H9 (cell line): ENCODE results near the gene ASL. TPM values are rescaled to one million over a fixed set of nuclear protein-coding genes. Genes with fewer than 3 reads are reported as not detected.

Experiments
- DNase-seq: peaks from one replicate; pipeline ENCODE4 v3.0.0-alpha.2; 2017
- H2AFZ ChIP-seq: one replicate; pipeline ENCODE4 v1.6.1; 2013; ENCODE audit warnings: mild to moderate bottlenecking, low read length, control low read depth, moderate library complexity
- H2AK5ac ChIP-seq: 2 replicates; pipeline ENCODE4 v1.6.1; 2013; ENCODE audit warnings: low read length, control low read depth, mixed read lengths; ENCODE audit not compliant: insufficient read length
- H2BK120ac ChIP-seq: one replicate; pipeline ENCODE4 v1.6.1; 2013; ENCODE audit warnings: low read depth, mild to moderate bottlenecking, low read length, control low read depth, inconsistent platforms; ENCODE audit not compliant: poor library complexity, severe bottlenecking
- H2BK12ac ChIP-seq: 2 replicates; pipeline ENCODE4 v1.6.1; 2013; ENCODE audit warnings: low read length, control low read depth, mixed read lengths, low read depth; ENCODE audit not compliant: insufficient read length
- H2BK15ac ChIP-seq: 2 replicates; pipeline ENCODE4 v1.6.1; 2013; ENCODE audit warnings: low read depth, low read length, control low read depth
- H2BK20ac ChIP-seq: one replicate; pipeline ENCODE4 v1.6.1; 2013; ENCODE audit warnings: low read depth, mild to moderate bottlenecking, low read length, control low read depth, inconsistent platforms; ENCODE audit not compliant: poor library complexity, severe bottlenecking
- H2BK5ac ChIP-seq: 2 replicates; pipeline ENCODE4 v1.6.1; 2013; ENCODE audit warnings: low read length, control low read depth, mixed read lengths; ENCODE audit not compliant: insufficient read length
- H3K14ac ChIP-seq: 2 replicates; pipeline ENCODE4 v1.6.1; 2013; ENCODE audit warnings: low read length, control low read depth; ENCODE audit not compliant: insufficient read depth
- H3K18ac ChIP-seq: 2 replicates; pipeline ENCODE4 v1.6.1; 2013; ENCODE audit warnings: low read depth, mild to moderate bottlenecking, mixed read lengths, low read length, control low read depth; ENCODE audit not compliant: insufficient read length
- H3K23ac ChIP-seq: 2 replicates; pipeline ENCODE4 v1.6.1; 2013; ENCODE audit warnings: low read length, control low read depth, mixed read lengths, low read depth; ENCODE audit not compliant: insufficient read length
- H3K23me2 ChIP-seq: 2 replicates; pipeline ENCODE4 v1.6.1; 2013; ENCODE audit warnings: low read depth, mild to moderate bottlenecking, mixed read lengths, low read length, control low read depth; ENCODE audit not compliant: insufficient read length, poor library complexity, severe bottlenecking
- H3K27ac ChIP-seq: 2 replicates; pipeline ENCODE4 v1.5.1; 2013; ENCODE audit warnings: low read length, control low read depth, mixed read lengths, low read depth; ENCODE audit not compliant: insufficient read length
- H3K27me3 ChIP-seq: 2 replicates; pipeline ENCODE4 v1.6.1; 2013; ENCODE audit warnings: low read length, control low read depth, inconsistent platforms; ENCODE audit not compliant: insufficient read depth
- H3K4ac ChIP-seq: 2 replicates; pipeline ENCODE4 v1.6.1; 2013; ENCODE audit warnings: low read depth, mild to moderate bottlenecking, control low read depth, inconsistent platforms, low read length, moderate library complexity
- H3K4me1 ChIP-seq: 2 replicates; pipeline ENCODE4 v1.6.1; 2013; ENCODE audit warnings: low read length, control low read depth, inconsistent platforms; ENCODE audit not compliant: insufficient read depth
- H3K4me2 ChIP-seq: 2 replicates; pipeline ENCODE4 v1.6.1; 2013; ENCODE audit warnings: low read length, control low read depth, mixed read lengths; ENCODE audit not compliant: insufficient read length, insufficient read depth
- H3K56ac ChIP-seq: 2 replicates; pipeline ENCODE4 v1.6.1; 2013; ENCODE audit warnings: low read depth, mild to moderate bottlenecking, mixed read lengths, low read length, control low read depth; ENCODE audit not compliant: insufficient read length
- H3K79me1 ChIP-seq: 2 replicates; pipeline ENCODE4 v1.6.1; 2013; ENCODE audit warnings: low read depth, mild to moderate bottlenecking, moderate library complexity, low read length, control low read depth, inconsistent platforms; ENCODE audit not compliant: insufficient read depth, poor library complexity, severe bottlenecking
- H3K79me2 ChIP-seq: 2 replicates; pipeline ENCODE4 v1.6.1; 2013; ENCODE audit warnings: low read length, control low read depth, inconsistent platforms; ENCODE audit not compliant: insufficient read depth
- H3K9ac ChIP-seq: 2 replicates; pipeline ENCODE4 v1.6.1; 2013; ENCODE audit warnings: low read length, control low read depth, mixed read lengths; ENCODE audit not compliant: insufficient read length; ENCODE audit errors: extremely low read depth
- H3K9me3 ChIP-seq: one replicate; pipeline ENCODE4 v1.6.1; 2013; ENCODE audit warnings: low read depth, low read length, inconsistent platforms; ENCODE audit not compliant: control insufficient read depth
- H3T11ph ChIP-seq: one replicate; pipeline ENCODE4 v1.6.1; 2013; ENCODE audit warnings: mild to moderate bottlenecking, low read length, control low read depth, inconsistent platforms
- H4K20me1 ChIP-seq: one replicate; pipeline ENCODE4 v1.6.1; 2013; ENCODE audit not compliant: control insufficient read depth, insufficient read length, insufficient read depth
- H4K5ac ChIP-seq: 2 replicates; pipeline ENCODE4 v1.6.1; 2013; ENCODE audit warnings: low read depth, mild to moderate bottlenecking, mixed read lengths, low read length, control low read depth; ENCODE audit not compliant: insufficient read length
- H4K8ac ChIP-seq: replicated peaks from 2 replicates; pipeline ENCODE4 v1.6.1; 2013; ENCODE audit warnings: low read length, control low read depth, mixed read lengths, low read depth; ENCODE audit not compliant: insufficient read length
- H4K91ac ChIP-seq: 2 replicates; pipeline ENCODE4 v1.6.1; 2013; ENCODE audit warnings: low read depth, mild to moderate bottlenecking, moderate library complexity, mixed read lengths, low read length, control low read depth; ENCODE audit not compliant: insufficient read length
- H3K27ac Mint-ChIP-seq, 3 experiments: 2 replicates in 2 of 3; 3 replicates in 1 of 3; pipeline ENCODE4 v1.8.0; 2020 to 2021; ENCODE audit warnings: mixed read lengths in 3 of 3, mild to moderate bottlenecking in 1 of 3, moderate library complexity in 1 of 3
- H3K27me3 Mint-ChIP-seq: 2 replicates; pipeline ENCODE4 v1.8.0; 2021; ENCODE audit warnings: low read depth, mild to moderate bottlenecking, moderate library complexity, mixed read lengths
- H3K36me3 Mint-ChIP-seq, 3 experiments: 2 replicates in 2 of 3; 3 replicates in 1 of 3; pipeline ENCODE4 v1.8.0; 2020 to 2021; ENCODE audit warnings: low read depth in 3 of 3, mixed read lengths in 3 of 3; ENCODE audit not compliant: insufficient read depth in 1 of 3
- H3K4me1 Mint-ChIP-seq, 2 experiments: 2 replicates each; pipeline ENCODE4 v1.8.0; 2020; ENCODE audit warnings: mixed read lengths in 2 of 2
- H3K4me3 Mint-ChIP-seq, 2 experiments: 2 replicates in 1 of 2; 3 replicates in 1 of 2; pipeline ENCODE4 v1.8.0; 2020 to 2021; ENCODE audit warnings: mild to moderate bottlenecking in 2 of 2, mixed read lengths in 2 of 2, moderate library complexity in 1 of 2
- H3K9me3 Mint-ChIP-seq, 2 experiments: 2 replicates in 1 of 2; 3 replicates in 1 of 2; pipeline ENCODE4 v1.8.0; 2020; ENCODE audit warnings: mild to moderate bottlenecking in 2 of 2, mixed read lengths in 2 of 2, moderate library complexity in 1 of 2
- CTCF ChIP-seq: fragments of 200-600 bp; sonication (generic); conservative IDR thresholded peaks from 3 replicates; pipeline ENCODE4 v1.8.0; 2021; ENCODE audit warnings: antibody characterized with exemption, mild to moderate bottlenecking
- WGBS: extraction: QIAGEN DNeasy Blood & Tissue Kit; methylation state at CpG from one replicate; pipeline ENCODE4 v1.1.7; 2013; ENCODE audit warnings: missing lambda C conversion rate, low lambda C conversion rate, mixed read lengths; ENCODE audit not compliant: insufficient read length; ENCODE audit errors: extremely low coverage; 5-methylcytosine and 5-hydroxymethylcytosine counted together
- total RNA-seq: library from RNA; stranded (reverse); gene quantifications from 2 replicates; pipeline ENCODE4 v1.2.1, GENCODE V29; 2021

Gene ASL
- total RNA-seq, 1 experiment from 2014 or later, result 30.7 TPM

GRCh38 chr7:66069732-66070131 lies 5.9 kb upstream of the ASL start:
- Histone ChIP-seq H4K8ac (no peak overlapping the region), H3K27me3 (no peaks in the 10 kb centered on the region), H3K23me2 (no peaks in the 10 kb centered on the region), H2AFZ (no peak overlapping the region), H3K4me2 (no peak overlapping the region), H2BK120ac (no peak overlapping the region), H4K20me1 (no peaks in the 10 kb centered on the region), H3K23ac (no peak overlapping the region), H4K5ac (no peak overlapping the region), H3K4me1 (no peaks in the 10 kb centered on the region; the same call in 1 of the 2 replicates), H2AK5ac (no peak overlapping the region), H3K14ac (no peak overlapping the region), H4K91ac (no peak overlapping the region), H3K9me3 (no peaks in the 10 kb centered on the region), H2BK5ac (no peak overlapping the region), H3T11ph (no peak overlapping the region), H3K79me2 (no peaks in the 10 kb centered on the region), H3K27ac (no peak overlapping the region), H2BK20ac (no peak overlapping the region), H3K4ac (no peak overlapping the region), H2BK15ac (no peak overlapping the region), H3K18ac (no peak overlapping the region), H3K79me1 (no peaks in the 10 kb centered on the region), H2BK12ac (no peak overlapping the region), H3K9ac (no peak overlapping the region), H3K56ac (no peak overlapping the region)
- DNase-seq, result no peak
- no peak for TF ChIP-seq CTCF
- no CpG with 5 or more reads among the region's 4 CpGs for WGBS
- Mint-ChIP-seq H3K4me3 (no peak overlapping the region), H3K9me3 (no peaks in the 10 kb centered on the region), H3K27ac (no peak overlapping the region), H3K27me3 (no peaks in the 10 kb centered on the region), H3K4me1 (peaks cover 0 to 6% of the 10 kb centered on the region in 2 experiments; a peak in 3 of 4 replicates), H3K36me3 (no peaks in the 10 kb centered on the region; a peak in 1 of 7 replicates)
